Activated CD8-positive, alpha-beta memory T cell treated with anti-CD3 and anti-CD28 coated beads, Interleukin-2, amount 50 U/mL, for 1 hour (primary cell): Measurements from ENCODE around the gene MBD5.
"Not testable (repeated sequence)": the region's sequence is repeated elsewhere in the genome, so short reads cannot be mapped to it uniquely, and the experiment has no call there.

Source experiments
- DNase-seq: peaks from one replicate; pipeline ENCODE4 v3.0.0-alpha.2; 2020; ENCODE audit errors: extremely low read depth

The MBD5 gene

GRCh38 chr2:148519013-148519412, 498.1 kb downstream of the MBD5 start:
- DNase-seq, result no peak

GRCh38 chr2:148521181-148521580, 500.3 kb downstream of the MBD5 start:
- DNase-seq, result no peak

- no peak for DNase-seq
Measured at GRCh38 chr2:148523315-148523714, 502.4 kb downstream of the MBD5 start.

- DNase-seq, result peak; percentile 46
Measured at GRCh38 chr2:148524519-148524919, 503.6 kb downstream of the MBD5 start.

GRCh38 chr2:148525130-148525529, 504.2 kb downstream of the MBD5 start:
- no peak for DNase-seq

- DNase-seq, result no peak
Measured at GRCh38 chr2:148526509-148527346, 505.8 kb downstream of the MBD5 start.

- no peak for DNase-seq
Measured at GRCh38 chr2:148527488-148528340, 506.8 kb downstream of the MBD5 start.

- DNase-seq, result no peak
Measured at GRCh38 chr2:148528356-148529064, 507.6 kb downstream of the MBD5 start.

- no peak for DNase-seq
Measured at GRCh38 chr2:148529745-148530144, 508.9 kb downstream of the MBD5 start.

GRCh38 chr2:148530350-148530749, 509.5 kb downstream of the MBD5 start:
- DNase-seq, result no peak

GRCh38 chr2:148531235-148531634, 510.3 kb downstream of the MBD5 start:
- no peak for DNase-seq

GRCh38 chr2:148531669-148532428, 511.0 kb downstream of the MBD5 start:
- no peak for DNase-seq

- DNase-seq, result no peak
Measured at GRCh38 chr2:148533004-148533403, 512.1 kb downstream of the MBD5 start.

- DNase-seq, result no peak
Measured at GRCh38 chr2:148533685-148534084, 512.8 kb downstream of the MBD5 start.

GRCh38 chr2:148534416-148535204, 513.7 kb downstream of the MBD5 start:
- no peak for DNase-seq

GRCh38 chr2:148538375-148538774, 517.5 kb downstream of the MBD5 start:
- no peak for DNase-seq

- DNase-seq, result no peak
Measured at GRCh38 chr2:148540022-148540421, 519.1 kb downstream of the MBD5 start.

- DNase-seq, result no peak
Measured at GRCh38 chr2:148541792-148542191, 520.9 kb downstream of the MBD5 start.

GRCh38 chr2:148542614-148543013, 521.7 kb downstream of the MBD5 start:
- DNase-seq, result no peak

- not testable (repeated sequence) for DNase-seq
Measured at GRCh38 chr2:148543088-148543540, 522.2 kb downstream of the MBD5 start.
